Superior temporal gyrus (tissue), 1 donor: ENCODE results near the gene ZNF470.

Experiments used
- DNase-seq: peaks from one replicate; pipeline ENCODE4 v3.0.0-alpha.2; 2016; ENCODE audit errors: extremely low spot score

ZNF470 gene

GRCh38 chr19:56608274-56608964, 41.2 kb downstream of the ZNF470 start:
- DNase-seq: no peak

GRCh38 chr19:56611288-56611687, 44.0 kb downstream of the ZNF470 start:
- DNase-seq: no peak

DNA sequence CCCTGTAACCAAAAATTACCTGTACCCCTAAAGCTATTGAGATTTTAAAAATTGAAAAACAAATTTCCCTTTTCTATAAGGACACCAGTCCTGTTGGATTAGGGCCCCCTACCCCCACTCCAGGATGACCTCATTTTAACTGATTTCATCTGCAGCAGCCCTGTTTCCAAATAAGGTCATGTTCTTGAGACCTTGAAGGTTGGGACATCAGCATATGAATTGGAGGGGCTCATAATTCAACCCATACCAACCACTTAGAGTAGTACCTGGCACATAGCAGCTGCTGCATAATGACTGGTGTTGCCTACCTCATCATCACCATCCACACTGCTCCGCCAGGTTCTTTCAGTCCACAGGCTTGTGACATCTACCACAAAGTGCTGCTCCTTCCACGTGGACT, 45.5 kb downstream of the ZNF470 start:
- no peak for DNase-seq

GRCh38 chr19:56613639-56614038, 46.4 kb downstream of the ZNF470 start:
- DNase-seq: no peak

- no peak for DNase-seq
Measured at GRCh38 chr19:56617531-56617930, 50.3 kb downstream of the ZNF470 start.

DNA sequence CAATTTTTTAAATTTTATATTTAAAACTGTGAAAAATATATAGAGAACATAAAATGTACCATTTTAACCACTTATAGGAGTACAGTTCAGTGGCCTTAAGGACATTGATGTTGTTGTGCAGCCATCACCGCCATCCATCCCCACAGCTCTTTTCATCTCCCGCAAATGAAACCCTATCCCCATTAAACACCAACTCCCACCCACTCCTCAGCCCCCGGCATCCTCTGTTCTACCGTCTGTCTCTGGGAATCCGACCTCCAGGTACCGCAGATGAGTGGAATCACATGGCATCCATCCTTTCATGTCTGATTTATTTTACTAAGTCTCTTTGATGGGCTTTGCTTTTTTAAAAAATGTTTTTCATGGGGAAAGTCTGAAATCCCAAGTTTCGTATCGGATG, 51.9 kb downstream of the ZNF470 start:
- no peak for DNase-seq

GRCh38 chr19:56622374-56622773, 55.1 kb downstream of the ZNF470 start:
- DNase-seq: no peak

GRCh38 chr19:56623006-56623405, 55.7 kb downstream of the ZNF470 start:
- no peak for DNase-seq

- no peak for DNase-seq
Measured at GRCh38 chr19:56625708-56626107, 58.4 kb downstream of the ZNF470 start.

DNA sequence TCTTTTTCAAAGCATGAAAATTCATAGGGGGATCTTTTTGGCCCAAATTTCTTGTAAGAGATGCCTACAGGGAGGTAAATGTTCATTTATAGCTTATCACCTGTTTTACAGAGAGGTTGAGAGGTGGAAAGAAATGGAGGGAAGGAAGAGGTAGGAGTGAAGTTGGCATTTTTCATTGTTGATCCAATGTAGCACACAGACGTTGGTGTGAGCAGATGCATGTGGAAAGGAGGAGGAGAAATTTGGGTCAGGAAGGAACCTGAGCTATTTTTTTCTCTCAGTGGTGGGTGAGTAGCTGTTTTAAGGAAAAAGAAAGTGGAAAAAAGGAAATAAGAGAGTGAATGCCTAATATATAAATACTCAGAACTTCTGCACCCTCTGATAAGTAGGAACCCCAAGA, 65.8 kb downstream of the ZNF470 start:
- peak; percentile 23 for DNase-seq

DNA sequence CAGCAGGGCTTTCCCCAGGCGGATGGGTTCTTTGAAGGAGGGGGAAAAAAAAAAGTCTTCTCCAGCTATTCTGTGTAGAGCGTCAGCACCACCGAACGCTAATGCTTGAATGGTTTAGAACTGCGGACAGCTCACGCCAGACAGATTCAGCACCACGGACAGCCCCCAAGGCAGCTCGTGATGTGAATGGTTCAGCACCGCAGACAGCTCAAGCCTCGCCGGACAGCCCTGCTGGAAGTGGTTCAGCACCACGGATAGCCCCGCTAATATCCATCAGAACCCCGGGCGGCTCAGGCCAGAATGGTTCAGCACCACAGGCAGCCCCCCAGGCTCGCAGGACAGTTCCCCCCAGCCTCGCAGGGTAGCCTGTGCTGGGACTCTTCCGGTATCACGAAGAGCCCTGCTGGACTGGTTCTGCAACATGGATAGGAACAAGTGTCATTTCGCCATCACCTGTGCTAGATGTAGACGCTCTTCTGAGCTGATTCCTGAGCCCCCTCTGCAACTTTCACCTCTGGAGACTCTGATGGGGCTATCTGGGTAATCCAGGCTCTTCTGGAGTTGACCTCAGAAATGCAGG, 70.8 kb downstream of the ZNF470 start:
- peak; percentile 75 for DNase-seq
